Lung (tissue), 12 donors: Measurements from ENCODE around the gene LDLRAD4. TPM values are rescaled to one million over a fixed set of nuclear protein-coding genes. Genes with fewer than 3 reads are reported as not detected.

ENCODE experiments used
- ATAC-seq: fragments of 200-7000 bp; cut with Tn5 transposase; one replicate; pipeline ENCODE4 v1.9.1; 2020; ENCODE audit warnings: moderate number of reproducible peaks; ENCODE audit not compliant: insufficient read depth, low FRiP score
- DNase-seq, 3 donors: peaks; one replicate each; pipeline ENCODE4 v3.0.0-alpha.2; 2013 to 2017
- H3K27ac ChIP-seq, 2 donors: one replicate each; pipeline ENCODE4 v1.5.1; 2013; ENCODE audit warnings: mild to moderate bottlenecking in 2 of 2, moderate library complexity in 2 of 2, control low read depth in 1 of 2, inconsistent platforms in 1 of 2, low read depth in 1 of 2, low read length in 1 of 2
- H3K27me3 ChIP-seq, 3 donors: one replicate each; pipeline ENCODE4 v1.5.1; 2013; ENCODE audit warnings: low read length in 2 of 3; ENCODE audit not compliant: control insufficient read depth in 3 of 3, insufficient read depth in 3 of 3
- H3K36me3 ChIP-seq, 4 donors: one replicate each; pipeline ENCODE4 v1.5.1; 2013; ENCODE audit warnings: low read length in 4 of 4, mild to moderate bottlenecking in 1 of 4, moderate library complexity in 1 of 4; ENCODE audit not compliant: control insufficient read depth in 4 of 4, insufficient read depth in 4 of 4
- H3K4me1 ChIP-seq, 5 donors: one replicate each; pipeline ENCODE4 v1.5.1; 2013; ENCODE audit warnings: low read length in 5 of 5, mild to moderate bottlenecking in 2 of 5, moderate library complexity in 1 of 5; ENCODE audit not compliant: control insufficient read depth in 5 of 5, insufficient read depth in 5 of 5
- H3K4me3 ChIP-seq: one replicate; pipeline ENCODE4 v1.5.1; 2013; ENCODE audit warnings: mild to moderate bottlenecking, control low read depth, moderate library complexity
- H3K9ac ChIP-seq, 2 donors: one replicate each; pipeline ENCODE4 v1.5.1; 2013; ENCODE audit warnings: low read length in 2 of 2, control low read depth in 1 of 2; ENCODE audit not compliant: insufficient read depth in 1 of 2
- H3K9me3 ChIP-seq, 4 donors: one replicate each; pipeline ENCODE4 v1.5.1; 2013; ENCODE audit warnings: low read length in 3 of 4, mild to moderate bottlenecking in 1 of 4, moderate library complexity in 1 of 4; ENCODE audit not compliant: control insufficient read depth in 4 of 4, insufficient read depth in 3 of 4
- WGBS, 2 donors: extraction: QIAGEN DNeasy Blood & Tissue Kit; methylation state at CpG; one replicate each; pipeline ENCODE4 v1.1.7; 2013; 5-methylcytosine and 5-hydroxymethylcytosine counted together
- polyA plus RNA-seq, 2 donors: library from polyadenylated mRNA; stranded (reverse); fragments of 200-250 nt; gene quantifications; one replicate each; pipeline ENCODE4 v1.2.1, GENCODE V29; 2013
- total RNA-seq, 2 donors: library from RNA; depleted of rRNA in 1 of 2; stranded (reverse); fragments of >200 nt in 1 of 2; gene quantifications; one replicate each; pipeline ENCODE4 v1.2.1, GENCODE V29; 2014 to 2021
- TF ChIP-seq, protein P1 (sequence below): IDR thresholded peaks from 2 replicates; pipeline ENCODE4 v1.5.1; 2012; ENCODE audit warnings: mild to moderate bottlenecking; ENCODE audit errors: control extremely low read depth, extremely low read depth
- donor health status: control.
- donor health status: control.
- donor health status: Bipolar disorder and iron deficiency.
- donor health status: healthy.
- donor health status: DM: yes; HTN: yes; CAD: no.

LDLRAD4 gene
- total and polyA plus RNA-seq, 4 donors, result 3.2 to 62.4 (median 19.9) TPM

DNA sequence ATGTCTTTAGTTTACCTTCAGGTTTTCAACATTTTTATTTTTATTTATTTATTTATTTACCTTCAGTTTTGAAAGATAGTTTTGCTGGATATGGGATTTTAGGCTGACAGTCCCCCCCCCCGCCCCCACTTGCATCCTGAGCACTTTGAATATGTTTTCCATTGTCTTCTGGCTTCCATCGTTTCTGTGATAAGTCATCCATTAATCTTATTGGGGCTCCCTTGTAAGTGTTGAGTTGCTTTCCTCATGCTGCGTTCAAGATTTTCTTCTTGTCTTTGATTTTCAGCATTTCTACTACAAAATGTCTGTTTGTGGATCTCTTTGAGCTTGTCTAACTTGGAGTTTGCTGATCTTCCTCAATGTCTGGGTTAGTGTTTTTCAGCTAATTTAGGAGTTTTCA is 19.4 kb upstream of the LDLRAD4 start:
- DNase-seq (no peak), ATAC-seq (no peak)
- TF ChIP-seq, protein P1, sequence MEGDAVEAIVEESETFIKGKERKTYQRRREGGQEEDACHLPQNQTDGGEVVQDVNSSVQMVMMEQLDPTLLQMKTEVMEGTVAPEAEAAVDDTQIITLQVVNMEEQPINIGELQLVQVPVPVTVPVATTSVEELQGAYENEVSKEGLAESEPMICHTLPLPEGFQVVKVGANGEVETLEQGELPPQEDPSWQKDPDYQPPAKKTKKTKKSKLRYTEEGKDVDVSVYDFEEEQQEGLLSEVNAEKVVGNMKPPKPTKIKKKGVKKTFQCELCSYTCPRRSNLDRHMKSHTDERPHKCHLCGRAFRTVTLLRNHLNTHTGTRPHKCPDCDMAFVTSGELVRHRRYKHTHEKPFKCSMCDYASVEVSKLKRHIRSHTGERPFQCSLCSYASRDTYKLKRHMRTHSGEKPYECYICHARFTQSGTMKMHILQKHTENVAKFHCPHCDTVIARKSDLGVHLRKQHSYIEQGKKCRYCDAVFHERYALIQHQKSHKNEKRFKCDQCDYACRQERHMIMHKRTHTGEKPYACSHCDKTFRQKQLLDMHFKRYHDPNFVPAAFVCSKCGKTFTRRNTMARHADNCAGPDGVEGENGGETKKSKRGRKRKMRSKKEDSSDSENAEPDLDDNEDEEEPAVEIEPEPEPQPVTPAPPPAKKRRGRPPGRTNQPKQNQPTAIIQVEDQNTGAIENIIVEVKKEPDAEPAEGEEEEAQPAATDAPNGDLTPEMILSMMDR, result no peak
- no peak overlapping the region for H3K27ac ChIP-seq
- H3K4me3 ChIP-seq, result no peak overlapping the region
- no peaks in the 10 kb centered on the region for H3K27me3 ChIP-seq
- peaks cover 0 to 8% (median 3%) of the 10 kb centered on the region in 4 donors for H3K9me3 ChIP-seq
- 86 to 88% methylated on average over 3 of the region's 3 CpGs for WGBS, 2 donors
- no peak overlapping the region for H3K9ac ChIP-seq
- no peaks in the 10 kb centered on the region for H3K36me3 ChIP-seq
- H3K4me1 ChIP-seq, result no peaks in the 10 kb centered on the region

DNA sequence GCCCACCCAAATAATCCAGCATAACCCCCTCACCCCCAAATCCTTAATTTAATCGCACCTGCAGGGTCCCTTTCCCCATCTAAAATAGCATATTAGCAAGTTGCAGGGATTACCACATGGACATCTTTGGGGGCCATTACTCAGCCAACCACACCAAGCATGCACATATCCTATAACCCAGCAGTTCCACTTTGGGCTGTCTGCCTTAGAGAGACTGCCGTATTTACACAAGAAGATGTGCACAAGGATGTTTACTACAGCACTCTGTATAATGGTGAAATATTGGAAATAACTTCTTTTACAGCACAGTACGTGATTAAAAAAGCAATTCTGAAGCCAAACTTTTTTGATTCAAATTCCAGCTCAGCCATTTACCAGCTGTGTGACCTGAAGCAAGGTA is 17.3 kb upstream of the LDLRAD4 start:
- Histone ChIP-seq H3K9ac (no peak overlapping the region), H3K27ac (no peak overlapping the region), H3K36me3 (no peaks in the 10 kb centered on the region), H3K4me3 (no peak overlapping the region), H3K27me3 (no peaks in the 10 kb centered on the region), H3K4me1 (no peaks in the 10 kb centered on the region), H3K9me3 (peaks cover 0 to 8% (median 3%) of the 10 kb centered on the region in 4 donors)
- TF ChIP-seq, protein P1, result no peak
- 85 to 92% methylated on average over 3 of the region's 3 CpGs for WGBS, 2 donors
- no peak for DNase-seq
- ATAC-seq, result no peak

DNA sequence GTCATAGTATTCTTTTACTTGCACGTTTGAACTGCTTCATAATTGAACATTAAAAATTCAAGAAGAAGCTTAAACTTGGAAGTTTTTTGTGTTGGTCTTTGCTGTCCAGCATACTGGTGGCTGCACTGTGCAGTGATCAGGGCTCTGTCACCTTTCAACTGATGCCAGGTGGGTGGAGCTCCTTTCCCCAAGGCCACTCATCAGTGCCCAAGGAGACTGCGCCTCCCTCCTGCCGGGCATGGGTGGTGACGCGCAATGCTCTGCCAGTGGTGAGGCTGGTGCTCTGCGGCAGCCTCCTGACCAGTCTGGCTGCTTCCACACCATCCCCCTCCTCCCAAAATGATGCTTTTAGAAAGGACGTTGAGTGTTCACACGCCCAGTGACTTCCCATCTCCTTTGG is 16.0 kb upstream of the LDLRAD4 start:
- ATAC-seq (no peak), DNase-seq (no peak)
- Histone ChIP-seq H3K9ac (no peak overlapping the region), H3K4me3 (no peak overlapping the region), H3K9me3 (peaks cover 0 to 8% (median 3%) of the 10 kb centered on the region in 4 donors), H3K36me3 (no peaks in the 10 kb centered on the region), H3K27me3 (no peaks in the 10 kb centered on the region), H3K4me1 (no peaks in the 10 kb centered on the region), H3K27ac (no peak overlapping the region)
- 74 to 95% methylated on average over 8 of the region's 8 CpGs for WGBS, 2 donors
- TF ChIP-seq, protein P1, result no peak

DNA sequence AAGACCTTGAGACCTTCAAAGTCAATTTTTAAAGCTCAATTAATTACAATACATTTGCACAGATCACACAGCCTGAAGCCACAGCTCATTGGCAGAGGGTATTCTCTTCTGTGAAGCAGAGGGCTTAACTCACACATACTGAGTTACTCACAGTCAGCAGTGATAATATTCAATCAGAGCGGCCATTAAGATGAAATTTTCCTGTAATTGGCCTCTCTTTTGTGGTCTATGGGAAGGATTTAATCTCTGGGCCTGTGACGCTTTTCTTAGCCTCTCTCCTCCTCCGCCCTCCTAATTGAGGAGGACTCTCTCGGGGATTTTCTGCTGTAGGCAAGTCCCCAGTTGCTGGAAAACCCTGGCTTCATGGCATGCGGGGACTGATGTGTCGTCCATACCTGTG is 12.3 kb upstream of the LDLRAD4 start:
- 86 to 96% methylated on average over 6 of the region's 6 CpGs for WGBS, 2 donors
- H3K27me3 ChIP-seq, result no peaks in the 10 kb centered on the region

More for the DNA sequence above, 12.3 kb upstream of the LDLRAD4 start:
- H3K4me3 ChIP-seq, result no peak overlapping the region
- ATAC-seq, result no peak
- no peak overlapping the region for H3K27ac ChIP-seq
- peaks cover 0 to 3% (median 0%) of the 10 kb centered on the region in 4 donors for H3K9me3 ChIP-seq
- DNase-seq, result no peak
- no peaks in the 10 kb centered on the region for H3K36me3 ChIP-seq
- peaks cover 0 to under 1% (median 0%) of the 10 kb centered on the region in 5 donors for H3K4me1 ChIP-seq
- TF ChIP-seq, protein P1, result no peak
- no peak overlapping the region for H3K9ac ChIP-seq
